Coronary artery (tissue), 2 donors: ENCODE data around the gene KRT79.

ENCODE experiments used
- DNase-seq: peaks from one replicate; pipeline ENCODE4 v3.0.0-alpha.2; 2017; ENCODE audit warnings: low spot score
- H3K27ac ChIP-seq, 2 donors: fragments of 200-600 bp; sonication (generic); one replicate each; pipeline ENCODE4 v1.5.1; 2016 to 2019
- H3K4me3 ChIP-seq: fragments of 200-600 bp; sonication (generic); 2 replicates; pipeline ENCODE4 v1.5.1; 2016; ENCODE audit warnings: mild to moderate bottlenecking, moderate library complexity
- CTCF ChIP-seq: fragments of 200-600 bp; sonication (generic); IDR thresholded peaks from one replicate; pipeline ENCODE4 v1.5.1; 2019; ENCODE audit warnings: antibody characterized with exemption

Gene KRT79

DNA sequence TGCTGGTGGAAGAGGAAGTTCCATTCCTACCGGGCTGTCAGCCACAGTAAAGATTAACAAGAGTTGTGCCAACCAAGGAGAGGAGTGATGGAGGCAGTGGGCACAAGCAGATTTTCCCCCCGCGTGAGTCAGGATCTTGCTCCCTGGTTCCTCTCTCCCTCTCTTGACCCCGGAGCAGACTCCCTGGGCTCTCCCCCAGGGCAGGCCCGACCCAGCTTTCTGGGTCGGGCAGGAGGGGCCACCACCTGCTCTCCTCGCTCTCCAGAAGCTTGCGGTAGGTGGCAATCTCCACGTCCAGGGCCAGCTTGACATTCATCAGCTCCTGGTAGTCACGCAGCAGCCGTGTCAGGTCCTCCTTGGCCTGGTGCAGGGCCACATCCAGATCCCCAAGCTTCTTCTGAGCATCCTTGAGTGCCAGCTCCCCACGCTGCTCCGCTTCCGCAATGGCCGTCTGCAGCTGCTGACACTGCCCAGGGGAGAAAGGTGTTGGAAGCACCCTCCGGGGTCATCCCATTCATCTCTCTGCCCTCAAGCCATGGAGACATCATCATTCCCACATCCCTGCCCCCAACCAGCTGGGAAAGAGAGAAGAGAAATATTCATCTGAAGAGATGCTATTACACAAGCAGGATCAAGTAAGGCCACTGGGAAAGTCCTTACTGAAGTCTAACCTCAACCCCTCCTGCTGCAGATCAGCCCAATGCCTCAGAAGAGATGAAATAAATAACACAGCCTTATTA is 11.2 kb downstream of the KRT79 start:
- DNase-seq = no peak
- no peak overlapping the region for H3K4me3 ChIP-seq
- TF ChIP-seq CTCF = no peak
- no peak overlapping the region for H3K27ac ChIP-seq

GRCh38 chr12:52821826-52822660 is 12.1 kb downstream of the KRT79 start:
- no peak for TF ChIP-seq CTCF
- Histone ChIP-seq H3K27ac (no peak overlapping the region), H3K4me3 (no peak overlapping the region)
- DNase-seq = no peak

DNA sequence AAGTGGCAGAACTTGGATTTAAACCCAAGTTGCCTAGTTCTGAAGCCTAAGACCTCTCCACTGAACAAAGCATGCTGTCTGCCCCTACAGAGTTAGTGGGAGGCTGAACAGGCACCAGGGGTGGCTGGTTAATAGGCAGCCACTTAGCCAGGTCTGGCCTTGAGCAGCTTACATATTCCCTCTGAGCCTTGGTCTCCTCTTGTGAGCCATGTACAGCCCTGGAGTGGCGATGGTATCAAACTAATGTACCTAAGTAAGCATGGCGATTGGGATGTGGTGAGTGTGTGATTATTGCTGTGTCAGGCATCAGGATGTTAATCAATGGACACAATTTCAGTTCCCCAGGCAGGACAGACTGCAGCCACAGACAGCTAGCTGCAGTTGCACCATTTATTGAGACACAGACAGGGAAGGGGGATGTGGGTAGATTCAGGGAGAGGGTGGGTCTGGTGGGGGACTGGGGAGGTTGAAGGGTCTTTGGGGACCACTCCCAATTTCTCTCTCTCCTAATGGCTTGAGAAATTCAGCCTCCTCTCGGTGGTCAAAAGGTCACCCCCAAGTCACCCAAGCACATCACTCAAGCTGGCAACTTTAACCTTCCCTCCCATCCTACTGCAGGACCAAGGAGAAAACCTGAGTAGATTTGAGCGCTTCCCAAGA is 12.9 kb downstream of the KRT79 start:
- no peak for DNase-seq
- Histone ChIP-seq H3K4me3 (no peak overlapping the region), H3K27ac (no peak overlapping the region)
- TF ChIP-seq CTCF = no peak

DNA sequence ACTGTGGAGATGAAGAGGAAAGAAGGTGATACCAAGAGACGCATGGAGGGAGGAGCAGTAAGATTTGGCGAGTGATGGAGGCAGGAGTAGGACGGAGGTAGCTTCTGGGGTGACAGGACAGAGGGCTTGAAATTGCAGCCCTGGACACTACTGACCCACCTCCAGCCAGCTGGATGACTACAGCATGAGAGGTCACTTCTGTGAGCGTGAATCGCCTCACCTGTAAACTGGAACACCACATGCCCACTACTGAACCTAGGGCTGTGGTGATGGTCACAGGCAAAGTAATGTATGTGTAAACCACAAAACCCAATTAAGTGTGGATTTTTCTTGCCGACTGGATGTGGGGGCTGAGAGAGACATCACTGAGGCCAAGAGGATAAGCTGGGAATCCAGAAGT is 13.6 kb downstream of the KRT79 start:
- Histone ChIP-seq H3K27ac (no peak overlapping the region), H3K4me3 (no peak overlapping the region)
- no peak for DNase-seq
- TF ChIP-seq CTCF = no peak

DNA sequence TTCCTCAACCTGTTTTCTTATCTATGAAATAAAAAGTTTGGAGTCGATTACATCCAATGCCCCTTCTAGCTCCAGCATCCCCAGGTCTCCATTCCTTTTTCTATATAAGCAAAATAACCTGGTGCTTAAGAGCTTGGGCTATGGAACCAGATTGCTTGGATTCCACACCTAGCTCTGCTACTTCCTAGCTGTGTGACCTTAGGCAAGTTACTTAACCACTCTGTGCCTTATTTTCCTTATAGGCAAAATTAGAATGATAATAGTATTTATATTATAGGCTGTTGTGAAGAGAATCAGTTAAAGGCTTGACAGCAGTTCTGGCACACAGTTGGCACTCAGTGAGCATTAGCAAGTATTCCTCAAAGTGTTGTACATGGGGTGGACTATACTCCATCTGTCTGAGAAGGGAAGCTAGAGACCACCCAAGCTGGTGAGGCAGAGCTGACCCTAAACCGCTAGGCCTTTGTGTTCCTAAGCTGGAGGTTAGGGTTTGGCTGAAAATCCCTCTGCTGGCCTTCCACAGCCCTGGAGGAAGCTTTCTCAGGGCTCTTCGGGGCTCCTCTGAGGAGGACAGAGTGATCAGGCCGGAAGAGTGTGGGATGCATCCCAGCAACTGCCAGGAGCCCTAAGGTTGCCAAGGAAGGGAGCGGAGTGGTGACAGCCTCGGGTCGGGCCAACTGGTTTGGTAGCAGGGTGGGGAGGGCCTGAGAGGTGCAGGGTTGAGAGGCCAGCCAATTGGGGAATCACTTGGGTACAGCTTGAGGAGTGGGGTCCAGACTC is 14.2 kb downstream of the KRT79 start:
- Histone ChIP-seq H3K27ac (no peak overlapping the region), H3K4me3 (no peak overlapping the region)
- TF ChIP-seq CTCF = no peak
- DNase-seq = no peak

DNA sequence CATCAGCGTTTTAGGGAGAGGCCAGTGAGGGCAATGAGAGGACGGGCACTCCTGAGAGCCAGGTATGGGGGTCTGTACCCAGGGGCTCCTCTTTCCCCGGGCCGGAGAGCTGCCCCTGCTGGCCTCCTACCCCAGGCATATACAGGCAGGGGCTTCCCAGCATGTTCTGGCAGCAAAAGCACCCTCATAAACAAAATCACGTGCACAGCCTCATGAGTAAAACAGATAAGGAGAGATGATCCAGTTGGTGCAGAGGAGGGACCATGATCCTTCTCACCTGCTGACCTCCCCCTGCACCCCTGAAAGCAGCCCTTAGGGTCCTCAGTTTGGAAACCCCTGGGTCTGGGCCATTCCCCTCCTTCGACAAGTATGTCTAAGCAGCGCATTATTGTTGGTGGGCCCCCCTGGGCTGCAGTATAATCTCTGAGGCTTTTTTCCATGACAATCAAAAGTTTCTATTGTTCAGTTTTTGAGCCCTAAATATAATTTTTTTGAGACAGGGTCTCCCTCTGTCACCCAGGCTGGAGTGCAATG is 15.2 kb downstream of the KRT79 start:
- H3K27ac ChIP-seq = no peak overlapping the region
- DNase-seq = no peak
- TF ChIP-seq CTCF = no peak
- H3K4me3 ChIP-seq = no peak overlapping the region
